ENCODE data around the gene SFMBT2.

SFMBT2 gene

DNA sequence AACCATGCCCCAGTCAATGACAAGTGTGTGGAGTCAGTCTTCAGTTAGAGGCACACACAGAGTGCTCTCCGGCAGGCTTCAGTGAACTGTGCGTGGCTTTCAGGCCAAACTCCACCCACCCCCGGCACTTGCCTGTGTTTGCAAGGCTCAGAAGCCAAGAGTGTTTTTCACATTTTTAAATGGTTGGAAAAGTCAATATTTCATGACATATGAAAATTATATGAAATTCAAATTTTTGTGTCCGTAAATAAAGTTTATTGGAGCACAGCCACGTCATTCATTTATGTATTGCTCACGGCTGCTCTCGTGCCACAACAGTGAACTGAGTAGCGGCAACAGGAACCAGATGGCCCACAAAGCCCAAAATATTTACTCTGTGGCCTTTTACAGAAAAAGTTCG lies 104.7 kb downstream of the SFMBT2 start:
- Histone ChIP-seq H3K36me3 (ENCODE audit: insufficient read depth) (no peaks in the 10 kb centered on the region), H3K27me3 (ENCODE audit: insufficient read depth, low read depth) (no peaks in the 10 kb centered on the region), H3K9ac (no peak overlapping the region), H3K4me3 (IDR thresholded peaks at IDR 0.05; ENCODE audit: insufficient read depth, low read depth, low read length) (no peak overlapping the region), H3K4me1 (ENCODE audit: low read depth, poor library complexity, severe bottlenecking) (peaks cover 3% of the 10 kb centered on the region), H3K27ac (no peak overlapping the region), H3K4me2 (no peak overlapping the region), H4K20me1 (ENCODE audit: insufficient read depth) (peaks cover 7% of the 10 kb centered on the region; the same call in 1 of the 2 replicates), H2AFZ (ENCODE audit: low read depth) (no peak overlapping the region), H3K79me2 (ENCODE audit: insufficient read depth, low read depth) (peaks cover 95% of the 10 kb centered on the region)
- TF ChIP-seq, protein P1, sequence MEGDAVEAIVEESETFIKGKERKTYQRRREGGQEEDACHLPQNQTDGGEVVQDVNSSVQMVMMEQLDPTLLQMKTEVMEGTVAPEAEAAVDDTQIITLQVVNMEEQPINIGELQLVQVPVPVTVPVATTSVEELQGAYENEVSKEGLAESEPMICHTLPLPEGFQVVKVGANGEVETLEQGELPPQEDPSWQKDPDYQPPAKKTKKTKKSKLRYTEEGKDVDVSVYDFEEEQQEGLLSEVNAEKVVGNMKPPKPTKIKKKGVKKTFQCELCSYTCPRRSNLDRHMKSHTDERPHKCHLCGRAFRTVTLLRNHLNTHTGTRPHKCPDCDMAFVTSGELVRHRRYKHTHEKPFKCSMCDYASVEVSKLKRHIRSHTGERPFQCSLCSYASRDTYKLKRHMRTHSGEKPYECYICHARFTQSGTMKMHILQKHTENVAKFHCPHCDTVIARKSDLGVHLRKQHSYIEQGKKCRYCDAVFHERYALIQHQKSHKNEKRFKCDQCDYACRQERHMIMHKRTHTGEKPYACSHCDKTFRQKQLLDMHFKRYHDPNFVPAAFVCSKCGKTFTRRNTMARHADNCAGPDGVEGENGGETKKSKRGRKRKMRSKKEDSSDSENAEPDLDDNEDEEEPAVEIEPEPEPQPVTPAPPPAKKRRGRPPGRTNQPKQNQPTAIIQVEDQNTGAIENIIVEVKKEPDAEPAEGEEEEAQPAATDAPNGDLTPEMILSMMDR (conservative IDR thresholded peaks at IDR 0.05; ENCODE audit: low read depth, low read length) = no peak

DNA sequence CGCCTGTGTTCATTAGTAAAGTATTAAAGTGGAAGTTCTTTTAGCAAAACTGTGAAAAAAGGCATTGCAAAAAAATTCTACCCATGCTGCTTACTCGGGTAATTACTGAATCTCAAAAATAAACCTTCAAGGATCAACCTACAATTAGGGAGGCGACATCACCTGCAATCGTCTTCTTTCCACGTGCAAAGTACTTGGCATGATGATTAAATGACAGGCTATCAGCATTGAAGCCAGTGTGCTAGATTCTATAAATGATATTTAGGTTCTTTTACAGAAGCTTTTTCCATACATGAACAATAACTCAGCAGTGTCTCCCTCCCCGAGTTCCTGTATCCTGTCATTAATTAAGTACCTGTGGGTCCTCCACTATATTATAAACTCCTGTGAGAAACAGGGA lies 105.8 kb downstream of the SFMBT2 start:
- Histone ChIP-seq H3K4me3 (IDR thresholded peaks at IDR 0.05; ENCODE audit: insufficient read depth, low read depth, low read length) (no peak overlapping the region), H3K27me3 (ENCODE audit: insufficient read depth, low read depth) (no peaks in the 10 kb centered on the region), H3K27ac (no peak overlapping the region), H3K79me2 (ENCODE audit: insufficient read depth, low read depth) (peaks cover 97% of the 10 kb centered on the region), H3K4me2 (no peak overlapping the region), H3K36me3 (ENCODE audit: insufficient read depth) (no peaks in the 10 kb centered on the region), H4K20me1 (ENCODE audit: insufficient read depth) (peaks cover 12% of the 10 kb centered on the region; the same call in 1 of the 2 replicates), H2AFZ (ENCODE audit: low read depth) (no peak overlapping the region), H3K4me1 (ENCODE audit: low read depth, poor library complexity, severe bottlenecking) (peaks cover 3% of the 10 kb centered on the region), H3K9ac (no peak overlapping the region)
- TF ChIP-seq, protein P1 (conservative IDR thresholded peaks at IDR 0.05; ENCODE audit: low read depth, low read length) = no peak

DNA sequence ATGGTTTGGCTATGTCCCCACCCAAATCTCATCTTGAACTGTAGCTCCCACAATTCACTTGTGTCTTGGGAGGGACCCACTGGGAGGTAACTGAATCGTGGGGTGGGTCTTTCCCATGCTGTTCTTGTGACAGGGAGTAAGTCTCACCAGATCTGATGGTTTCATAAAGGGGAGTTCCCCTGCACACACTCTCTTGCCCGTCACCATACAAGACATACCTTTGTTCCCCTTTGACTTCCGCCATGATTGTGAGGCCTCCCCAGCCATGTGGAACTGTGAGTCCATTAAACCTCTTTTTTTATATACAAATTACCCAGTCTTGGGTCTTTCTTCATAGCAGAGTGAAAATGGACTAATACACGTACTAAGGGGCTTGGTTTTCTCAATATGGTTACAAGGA lies 106.7 kb downstream of the SFMBT2 start:
- Histone ChIP-seq H3K79me2 (ENCODE audit: insufficient read depth, low read depth) (peaks cover 97% of the 10 kb centered on the region), H3K4me1 (ENCODE audit: low read depth, poor library complexity, severe bottlenecking) (peaks cover 3% of the 10 kb centered on the region), H3K36me3 (ENCODE audit: insufficient read depth) (no peaks in the 10 kb centered on the region), H3K27ac (no peak overlapping the region), H4K20me1 (ENCODE audit: insufficient read depth) (peaks cover 12% of the 10 kb centered on the region; the same call in 1 of the 2 replicates), H2AFZ (ENCODE audit: low read depth) (no peak overlapping the region), H3K4me3 (IDR thresholded peaks at IDR 0.05; ENCODE audit: insufficient read depth, low read depth, low read length) (no peak overlapping the region), H3K4me2 (no peak overlapping the region), H3K27me3 (ENCODE audit: insufficient read depth, low read depth) (no peaks in the 10 kb centered on the region), H3K9ac (no peak overlapping the region)
- TF ChIP-seq, protein P1 (conservative IDR thresholded peaks at IDR 0.05; ENCODE audit: low read depth, low read length) = no peak

DNA sequence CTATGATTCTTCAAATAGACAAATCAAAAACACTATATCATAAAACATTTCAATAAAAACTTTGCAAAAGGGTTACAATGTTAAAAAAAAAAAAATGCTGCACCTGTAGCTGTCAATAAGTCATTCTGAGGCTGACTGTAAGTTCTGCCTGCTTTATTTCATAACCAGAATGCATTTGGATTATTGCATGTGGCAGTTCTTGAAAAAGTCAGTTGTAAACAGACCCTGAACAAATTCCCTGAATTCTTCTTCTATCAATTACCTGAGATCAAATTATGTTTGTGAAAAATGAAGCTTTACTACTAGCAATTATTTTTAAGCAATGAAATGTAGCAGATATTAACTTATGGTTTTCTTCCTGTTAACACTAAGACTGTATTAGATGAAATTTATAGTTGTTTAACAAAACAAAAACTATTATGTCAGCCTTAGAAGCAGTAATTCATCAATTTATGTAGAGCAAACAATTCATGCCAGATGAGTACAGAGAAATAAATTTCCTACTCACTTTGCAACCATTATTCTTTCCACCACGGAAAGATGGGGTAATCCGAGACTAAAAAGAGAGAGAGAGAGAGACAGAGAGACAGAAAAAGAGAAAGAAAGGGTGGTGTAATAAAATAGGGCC lies 107.8 kb downstream of the SFMBT2 start:
- H2AFZ ChIP-seq (ENCODE audit: low read depth) = no peak overlapping the region
- H3K4me3 ChIP-seq (IDR thresholded peaks at IDR 0.05; ENCODE audit: insufficient read depth, low read depth, low read length) = no peak overlapping the region
- H4K20me1 ChIP-seq (ENCODE audit: insufficient read depth) = peaks cover 12% of the 10 kb centered on the region; the same call in 1 of the 2 replicates
- H3K79me2 ChIP-seq (ENCODE audit: insufficient read depth, low read depth) = peaks cover 97% of the 10 kb centered on the region
- no peak overlapping the region for H3K4me2 ChIP-seq
- H3K4me1 ChIP-seq (ENCODE audit: low read depth, poor library complexity, severe bottlenecking) = peaks cover 3% of the 10 kb centered on the region
- no peaks in the 10 kb centered on the region for H3K27me3 ChIP-seq (ENCODE audit: insufficient read depth, low read depth)
- TF ChIP-seq, protein P1 (conservative IDR thresholded peaks at IDR 0.05; ENCODE audit: low read depth, low read length) = no peak
- H3K36me3 ChIP-seq (ENCODE audit: insufficient read depth) = no peaks in the 10 kb centered on the region
- no peak overlapping the region for H3K27ac ChIP-seq
- H3K9ac ChIP-seq = no peak overlapping the region

Measured in KMS-11 (cell line).